ENCODE data around the gene OSBPL5.

OSBPL5 gene

DNA sequence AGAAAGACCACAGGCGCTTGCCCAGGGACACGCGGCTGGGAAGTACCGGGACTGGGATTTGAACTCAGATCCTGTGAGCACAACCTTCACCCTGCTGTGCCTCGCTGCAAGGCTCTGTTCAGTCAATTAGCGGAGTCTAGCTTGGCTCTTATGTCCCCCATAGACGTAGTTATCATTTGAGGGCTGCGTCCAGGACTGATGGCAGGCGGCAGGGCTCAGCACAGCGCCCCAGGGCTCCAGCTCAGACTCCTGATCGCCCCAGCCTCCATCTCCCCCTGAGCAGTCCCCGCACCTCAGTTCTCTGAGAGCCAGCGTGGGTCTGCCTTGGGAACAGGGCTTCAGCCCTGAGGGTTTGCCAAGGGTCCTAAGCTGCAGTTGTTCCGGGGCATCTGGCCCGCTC lies 33.7 kb upstream of the OSBPL5 start:
- no peak for DNase-seq (ENCODE audit: low spot score)

DNA sequence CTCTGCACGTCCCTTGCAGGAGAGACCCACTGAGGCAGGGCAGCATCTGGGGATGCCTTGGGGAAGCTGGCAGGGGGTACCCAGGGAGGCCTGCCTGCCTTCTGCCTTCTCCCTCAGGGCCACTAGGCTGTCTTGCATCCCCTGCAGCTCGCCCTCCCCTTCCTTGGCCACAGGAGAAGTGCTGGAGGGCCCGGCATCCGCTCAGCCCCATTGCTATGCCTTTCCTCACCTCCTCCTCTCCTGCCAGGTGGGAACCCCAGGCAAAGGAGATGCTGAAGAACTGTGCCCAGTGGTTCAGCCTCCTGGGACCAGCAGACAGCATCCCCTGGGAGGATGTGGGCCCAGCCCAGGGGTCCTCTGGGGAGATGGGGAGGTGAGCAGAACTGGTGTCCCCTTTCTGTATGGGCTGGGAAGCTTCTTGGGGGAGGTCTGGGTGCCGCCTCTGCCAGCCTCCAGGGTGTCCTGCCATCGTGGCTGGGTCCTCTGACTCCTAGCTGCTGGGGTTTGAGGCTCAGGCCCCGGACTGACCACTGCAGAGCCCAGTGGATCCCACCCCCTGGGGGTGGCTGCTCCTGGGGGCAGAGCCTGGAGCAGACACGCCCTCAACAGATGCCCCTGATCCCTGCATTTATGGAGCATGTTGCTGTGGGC lies 32.9 kb upstream of the OSBPL5 start:
- DNase-seq (ENCODE audit: low spot score), result no peak

DNA sequence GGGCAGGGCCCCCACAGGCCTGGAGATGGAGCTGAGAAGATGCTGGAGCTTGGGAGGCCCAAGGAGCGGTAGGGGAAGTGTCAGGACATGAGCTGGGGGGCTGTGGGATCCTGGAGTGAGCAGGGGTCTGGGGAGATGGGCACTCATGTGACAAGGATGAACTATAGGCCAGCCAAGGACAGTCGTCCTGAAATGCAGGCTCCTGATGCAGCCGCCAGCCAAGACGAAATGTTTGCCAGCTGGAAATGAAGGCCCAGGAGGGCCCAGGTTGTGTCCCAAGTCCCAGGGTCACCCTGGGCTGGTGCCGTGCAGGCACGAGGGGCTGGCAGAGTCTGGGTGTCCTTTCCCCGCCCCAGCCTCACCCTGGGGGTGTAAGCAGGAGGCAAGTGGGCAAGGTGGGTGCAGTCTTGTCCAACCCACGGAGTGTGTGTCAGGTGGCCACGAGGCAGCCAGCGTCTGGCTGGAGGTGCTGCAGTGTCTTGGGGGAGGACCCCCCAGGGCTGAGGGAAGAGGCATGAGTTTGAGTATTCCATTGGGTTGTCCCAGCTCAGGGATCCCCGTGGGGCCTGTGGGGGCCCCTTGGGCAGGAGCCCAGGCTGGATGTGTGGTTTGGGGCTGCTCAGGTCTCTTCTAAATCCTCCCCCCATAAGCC lies 32.1 kb upstream of the OSBPL5 start:
- no peak for DNase-seq (ENCODE audit: low spot score)

DNA sequence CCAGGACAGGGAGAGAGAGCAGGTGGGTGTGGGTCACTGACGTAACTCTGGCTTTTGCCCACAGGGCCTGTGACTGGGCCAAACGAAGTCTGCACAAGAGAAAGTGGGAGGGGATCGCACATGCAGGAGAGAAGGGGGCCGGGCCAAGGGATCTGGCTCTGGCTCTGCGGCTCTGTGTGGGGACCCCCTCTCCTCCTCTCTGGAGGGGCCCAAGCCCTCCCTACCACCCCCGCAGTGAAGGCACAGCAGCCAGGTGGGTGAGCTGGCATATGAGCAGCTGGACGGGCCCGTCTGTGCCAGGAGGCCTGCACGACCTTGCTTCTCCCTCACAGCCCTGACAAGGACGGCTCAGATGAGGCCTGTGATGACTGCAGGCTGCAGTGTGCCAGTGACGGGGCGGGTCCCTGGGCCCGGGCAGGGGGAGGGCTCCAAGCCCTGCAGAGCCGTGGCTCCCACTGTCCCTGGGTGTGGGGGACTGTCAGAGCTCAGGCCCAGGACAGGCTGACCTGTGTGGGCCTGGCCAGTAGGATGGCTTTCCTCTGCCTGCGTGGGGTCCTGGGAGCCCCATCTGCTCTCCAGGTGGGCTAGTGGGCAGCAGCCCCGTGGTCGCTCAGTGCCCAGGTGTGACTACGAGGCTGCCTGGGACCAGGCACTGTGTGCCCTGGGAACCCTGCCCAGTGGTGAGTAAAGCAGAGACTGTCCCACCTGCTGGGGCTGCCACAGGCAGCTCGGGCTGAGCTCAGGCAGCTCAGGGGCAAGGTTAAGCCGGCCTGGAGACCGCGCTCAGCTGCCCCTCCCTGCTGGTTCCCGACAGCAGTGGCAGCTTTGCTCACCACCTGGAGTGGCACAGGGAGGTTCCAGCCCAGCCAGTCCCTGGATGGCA lies 31.3 kb upstream of the OSBPL5 start:
- DNase-seq (ENCODE audit: low spot score), result no peak

DNA sequence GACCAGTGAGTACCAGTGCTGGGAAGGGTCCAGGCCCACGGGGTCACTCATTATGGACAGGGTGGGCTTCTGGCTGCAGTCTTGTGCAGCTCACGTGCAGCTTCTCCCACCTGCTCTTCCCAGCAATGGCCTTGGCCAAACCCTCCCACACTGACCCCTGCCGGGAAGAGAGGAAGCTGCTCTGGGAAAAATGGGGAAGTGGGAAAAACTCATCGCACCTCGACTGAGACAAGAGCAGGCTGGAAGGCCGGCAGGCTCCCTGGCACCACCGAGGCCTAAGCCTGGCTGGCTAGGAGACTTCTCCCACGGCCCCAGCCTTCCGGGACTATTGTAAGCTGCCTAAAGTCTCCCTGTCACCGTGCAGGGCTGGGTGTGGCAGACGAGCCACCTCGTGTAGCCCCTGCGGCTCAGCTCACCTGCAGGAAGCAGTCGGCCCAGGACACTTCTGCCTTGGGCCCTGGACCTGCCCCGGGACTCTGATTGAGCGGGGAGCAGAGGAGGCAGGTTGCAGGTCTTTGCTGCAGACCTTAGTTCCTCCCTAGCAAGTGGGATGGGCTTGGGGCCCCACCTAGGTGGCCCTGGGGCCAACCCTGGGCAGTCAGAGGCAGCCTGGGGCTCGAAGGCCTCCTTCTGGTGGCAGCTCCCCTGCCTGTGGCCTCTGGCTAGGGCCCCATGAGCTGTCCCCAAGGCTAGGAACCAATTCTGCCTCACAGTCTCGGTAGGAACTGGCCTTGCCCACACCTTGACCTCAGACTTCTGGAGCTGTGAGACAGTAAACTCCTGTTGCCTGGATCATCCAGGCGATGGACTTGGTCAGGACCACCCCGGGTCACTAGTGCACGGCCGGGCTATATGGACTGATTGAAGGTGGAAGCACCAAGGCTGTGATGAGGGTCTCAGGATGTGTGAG lies 30.4 kb upstream of the OSBPL5 start:
- DNase-seq (ENCODE audit: low spot score), result peak; percentile 62

DNA sequence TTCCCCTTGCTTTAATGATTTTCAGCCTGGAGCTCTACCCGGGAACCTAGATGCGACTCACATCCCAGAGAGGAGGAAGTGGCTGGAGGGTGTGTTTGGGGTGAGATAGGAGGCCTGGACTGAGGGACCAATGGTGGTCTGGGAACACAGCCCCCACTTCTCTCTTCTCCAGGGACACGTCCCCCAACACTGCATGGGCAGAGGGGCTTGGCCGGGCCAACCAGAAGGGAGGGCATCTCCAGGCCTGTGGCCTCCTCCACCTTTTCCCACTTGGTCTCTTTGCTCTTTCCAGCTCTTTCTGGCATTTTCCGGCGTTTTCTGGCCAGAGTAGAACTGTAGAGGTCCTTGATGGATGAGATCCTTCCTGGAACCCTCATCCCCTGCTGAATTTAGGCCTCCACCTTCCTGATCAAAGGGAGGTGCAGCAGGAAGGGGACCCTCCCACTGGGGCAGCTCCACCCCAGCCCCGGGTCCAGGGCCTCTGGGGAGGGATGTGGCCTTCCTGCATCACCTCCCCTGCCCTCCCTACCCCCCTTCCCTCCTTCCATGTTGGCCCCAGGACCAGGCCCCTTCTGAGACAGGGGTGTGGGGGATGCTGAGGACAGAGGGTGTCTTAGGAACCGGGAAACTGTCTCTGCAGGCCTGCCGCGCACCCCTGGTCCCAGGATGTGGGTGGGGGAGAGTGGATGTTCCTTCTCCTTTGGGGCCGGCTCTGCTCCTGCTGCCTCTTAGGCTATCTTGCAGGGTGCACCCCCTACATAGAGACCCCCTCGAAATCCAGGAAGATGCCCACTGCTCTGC lies 29.1 kb upstream of the OSBPL5 start:
- DNase-seq (ENCODE audit: low spot score), result no peak

DNA sequence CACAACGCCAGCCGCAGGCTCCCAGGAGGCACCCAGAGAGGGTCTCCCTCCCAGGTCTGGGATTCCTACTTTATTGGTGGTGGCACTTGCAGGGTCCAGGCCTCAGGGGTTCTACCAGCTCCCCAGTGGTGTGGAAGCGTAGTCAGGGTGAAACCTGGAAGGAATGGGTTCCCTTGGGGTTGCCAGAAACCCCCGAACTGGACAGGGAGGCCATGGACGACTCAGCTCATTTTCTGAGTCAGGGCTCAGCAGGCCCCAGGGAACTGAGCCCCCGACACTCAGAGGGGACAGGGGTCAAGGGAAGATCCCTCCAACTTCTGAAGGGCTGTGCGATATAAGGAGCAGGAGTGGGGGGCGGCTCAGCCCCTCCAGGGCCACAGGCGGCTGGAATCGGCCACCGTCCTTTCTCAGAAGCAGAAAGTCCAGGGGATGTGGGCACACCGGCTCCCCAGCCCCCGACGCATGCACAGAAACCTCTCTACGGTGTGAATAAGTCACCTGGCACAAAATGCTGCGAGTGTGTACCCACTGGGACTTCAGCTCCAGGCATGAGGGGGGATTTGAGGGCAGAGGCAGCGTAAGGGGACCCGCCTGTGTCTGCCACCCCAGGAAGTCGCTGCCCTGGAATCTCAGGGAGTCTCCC lies 28.4 kb upstream of the OSBPL5 start:
- no peak for DNase-seq (ENCODE audit: low spot score)

DNA sequence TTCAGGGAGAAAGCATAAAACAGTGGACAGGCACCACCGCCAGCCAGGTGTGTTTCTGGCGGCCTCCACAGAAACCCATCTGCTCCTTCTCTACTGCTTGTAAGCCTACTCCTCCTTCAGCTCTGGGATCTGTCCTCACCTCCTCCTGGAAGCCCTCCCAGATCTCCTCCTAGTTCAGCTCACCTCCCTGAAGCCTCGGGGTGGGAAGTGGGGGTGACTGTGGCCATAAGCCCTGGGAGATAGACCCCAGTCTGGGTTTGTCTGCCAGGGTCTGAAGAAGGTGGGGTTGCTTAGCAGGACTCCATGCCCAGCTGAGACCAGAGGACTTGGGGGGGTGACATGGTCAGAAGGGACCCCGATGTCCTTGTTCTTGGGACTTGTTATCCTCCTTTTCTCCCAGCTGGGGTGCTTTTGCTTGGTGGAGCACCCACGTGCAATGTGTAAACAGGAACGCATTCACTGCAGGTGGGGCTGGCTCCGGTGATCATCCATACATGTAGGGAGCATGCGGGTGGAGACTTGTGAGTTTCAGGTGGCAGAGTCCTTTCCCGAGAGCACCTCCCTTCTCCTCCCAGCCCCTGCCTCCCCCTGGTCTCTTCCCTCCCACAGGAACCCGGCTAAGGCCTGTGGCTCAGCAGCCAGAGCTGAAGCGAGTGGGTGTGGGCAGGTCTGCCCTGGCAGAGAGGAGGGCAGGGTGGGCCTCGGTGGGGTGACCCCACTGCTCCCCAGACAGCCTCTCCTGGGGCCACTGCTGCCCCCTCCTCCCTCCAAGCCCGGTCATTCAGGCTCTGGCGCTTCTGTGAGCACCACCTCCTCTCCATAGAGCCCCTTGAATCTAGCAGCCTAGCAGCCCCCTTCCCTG lies 27.6 kb upstream of the OSBPL5 start:
- DNase-seq (ENCODE audit: low spot score), result no peak

DNA sequence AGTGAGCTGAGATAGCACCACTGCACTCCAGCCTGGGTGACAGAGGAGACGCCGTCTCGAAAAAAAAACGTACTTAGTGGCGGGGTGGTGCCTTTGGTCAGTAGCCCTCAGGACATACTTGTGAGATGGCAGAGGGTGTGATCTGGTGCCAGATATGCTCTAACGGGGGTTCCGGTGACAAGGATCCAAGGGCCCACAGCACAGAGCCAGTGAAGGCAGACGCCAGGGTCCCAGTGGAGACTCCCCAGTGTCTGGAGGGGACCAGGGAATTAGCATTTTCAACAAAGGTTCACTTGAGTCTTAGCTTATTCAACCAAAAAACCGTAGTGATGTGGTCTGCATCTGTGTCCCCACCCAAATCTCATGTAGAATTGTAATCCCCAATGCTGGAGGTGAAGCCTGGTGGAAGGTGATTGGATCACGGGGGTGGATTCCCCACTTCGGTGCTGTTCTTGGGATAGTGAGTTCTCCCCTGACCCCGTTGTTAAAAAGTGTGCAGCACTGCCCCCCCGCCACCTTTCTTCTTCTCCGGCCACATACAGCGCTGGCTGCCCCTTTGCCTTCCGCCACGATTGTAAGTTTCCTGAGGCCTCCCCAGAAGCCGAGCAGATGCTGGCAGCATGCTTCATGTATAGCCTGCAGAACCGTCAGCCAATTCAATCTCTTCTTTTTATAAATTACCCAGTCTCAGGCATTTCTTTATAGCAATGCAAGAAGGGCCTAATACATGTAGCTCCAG lies 26.6 kb upstream of the OSBPL5 start:
- DNase-seq (ENCODE audit: low spot score), result no peak

DNA sequence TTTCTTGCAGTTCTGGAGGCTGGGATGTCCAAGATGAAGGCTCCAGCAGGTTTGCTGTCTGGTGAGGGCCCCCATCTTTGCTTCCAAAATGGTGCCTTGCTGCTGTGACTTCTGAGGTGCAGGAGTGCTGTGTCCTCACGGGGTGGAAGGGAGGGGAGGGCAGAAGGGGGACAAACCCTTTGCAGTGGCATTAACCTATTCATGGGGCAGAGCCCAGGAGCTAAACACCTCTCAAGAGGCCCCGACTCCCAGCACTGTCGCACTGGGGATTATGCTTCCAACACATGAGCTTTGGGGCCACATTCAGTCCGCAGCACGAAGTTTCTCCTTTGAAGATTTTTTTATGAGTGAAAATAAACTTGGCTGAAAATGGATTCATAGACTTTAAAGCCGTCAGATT lies 25.5 kb upstream of the OSBPL5 start:
- DNase-seq (ENCODE audit: low spot score), result no peak

DNA sequence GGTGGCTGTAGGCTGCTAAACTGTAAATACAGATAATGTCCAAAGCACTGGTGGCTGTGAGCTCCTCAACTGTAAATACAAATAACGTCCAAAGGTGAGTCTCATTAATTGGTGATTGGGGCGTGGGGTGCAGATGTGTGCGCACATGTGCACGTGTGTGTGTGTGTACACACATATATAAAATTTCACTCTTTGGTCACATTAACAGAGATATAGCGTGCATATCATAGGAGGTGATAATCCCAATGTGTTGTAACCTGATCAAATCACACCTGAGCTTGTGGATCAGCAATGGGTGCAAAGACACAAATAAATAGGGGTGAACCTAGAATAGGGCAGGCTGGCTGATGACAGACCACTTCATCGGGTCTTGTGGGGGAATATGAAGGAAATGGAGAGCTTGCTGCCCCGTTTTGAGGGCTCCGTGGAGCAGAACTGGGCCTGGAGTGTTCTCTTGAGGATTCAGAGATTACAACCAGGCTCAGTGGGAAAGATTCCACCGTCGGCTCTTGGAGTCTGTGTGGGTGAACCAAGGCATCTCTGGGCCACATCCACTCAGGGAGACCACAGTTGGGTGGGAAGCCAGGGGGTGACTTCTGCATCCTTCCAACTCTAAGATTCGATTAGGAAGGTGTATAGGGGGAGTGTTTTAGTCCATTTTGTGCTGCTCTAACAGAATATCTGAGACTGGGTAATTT lies 24.9 kb upstream of the OSBPL5 start:
- no peak for DNase-seq (ENCODE audit: low spot score)

DNA sequence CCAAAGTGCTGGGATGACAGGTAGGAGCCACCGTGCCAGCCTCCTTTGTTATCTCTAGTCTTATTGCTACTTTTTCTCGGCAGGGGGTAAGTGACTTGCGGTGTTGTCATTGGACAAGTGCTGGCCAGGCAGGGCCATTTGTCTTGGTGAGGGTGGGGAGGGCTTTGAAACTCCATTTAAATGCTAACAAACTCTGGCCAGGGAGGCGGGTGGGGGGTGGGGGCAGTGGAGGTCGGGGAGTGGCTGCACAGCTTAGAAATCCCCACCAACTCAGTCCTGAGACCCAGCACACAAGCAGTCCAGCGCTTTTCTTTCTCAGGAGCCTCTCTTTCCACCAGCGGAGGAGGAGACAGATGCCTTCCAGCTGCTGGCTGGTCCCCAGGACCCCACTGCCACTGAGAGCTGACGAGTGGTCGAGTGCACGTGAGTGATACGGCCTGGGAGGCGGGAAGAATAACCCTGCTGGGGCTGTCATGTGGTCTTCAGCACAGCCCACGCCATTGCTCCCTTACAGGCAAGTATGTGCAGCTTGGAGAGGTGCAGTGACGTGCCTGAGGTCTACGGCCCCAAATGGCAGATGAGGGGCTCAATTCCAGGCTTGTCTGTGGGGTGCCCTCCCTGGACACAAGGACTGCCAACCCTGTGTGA lies 24.2 kb upstream of the OSBPL5 start:
- DNase-seq (ENCODE audit: low spot score), result no peak

DNA sequence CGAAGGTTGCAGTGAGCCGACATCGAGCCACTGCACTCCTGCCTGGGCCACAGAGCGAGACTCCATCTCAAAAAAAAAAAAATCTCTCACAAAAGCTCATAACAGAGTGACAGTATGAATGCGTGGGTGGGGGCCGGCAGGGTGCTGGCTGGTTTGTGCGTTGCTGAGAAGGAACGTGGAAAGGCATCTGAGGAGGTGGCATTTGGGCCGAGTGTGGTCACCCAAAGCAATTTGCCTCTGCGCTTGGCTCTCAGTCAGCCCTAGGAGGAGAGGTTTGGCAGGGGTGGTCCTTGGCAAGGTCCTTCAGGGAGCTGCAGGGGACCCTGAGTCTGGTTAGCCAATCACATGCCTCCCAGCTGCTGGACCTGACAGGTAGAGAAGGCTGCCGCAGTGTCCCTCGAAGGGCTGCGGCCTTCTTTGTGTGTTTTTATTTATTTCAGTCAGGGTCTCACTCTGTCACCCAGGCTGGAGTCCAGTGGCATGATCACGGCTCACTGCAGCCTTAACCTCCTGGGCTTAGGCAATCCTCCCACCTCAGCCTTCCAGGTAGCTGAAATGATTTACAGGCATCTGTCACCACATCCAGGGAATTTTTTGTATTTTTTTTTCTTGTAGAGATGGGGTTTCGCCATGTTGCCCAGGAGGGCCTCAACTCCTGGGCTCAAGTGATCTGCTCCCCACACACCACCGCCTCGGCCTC lies 23.5 kb upstream of the OSBPL5 start:
- no peak for DNase-seq (ENCODE audit: low spot score)

DNA sequence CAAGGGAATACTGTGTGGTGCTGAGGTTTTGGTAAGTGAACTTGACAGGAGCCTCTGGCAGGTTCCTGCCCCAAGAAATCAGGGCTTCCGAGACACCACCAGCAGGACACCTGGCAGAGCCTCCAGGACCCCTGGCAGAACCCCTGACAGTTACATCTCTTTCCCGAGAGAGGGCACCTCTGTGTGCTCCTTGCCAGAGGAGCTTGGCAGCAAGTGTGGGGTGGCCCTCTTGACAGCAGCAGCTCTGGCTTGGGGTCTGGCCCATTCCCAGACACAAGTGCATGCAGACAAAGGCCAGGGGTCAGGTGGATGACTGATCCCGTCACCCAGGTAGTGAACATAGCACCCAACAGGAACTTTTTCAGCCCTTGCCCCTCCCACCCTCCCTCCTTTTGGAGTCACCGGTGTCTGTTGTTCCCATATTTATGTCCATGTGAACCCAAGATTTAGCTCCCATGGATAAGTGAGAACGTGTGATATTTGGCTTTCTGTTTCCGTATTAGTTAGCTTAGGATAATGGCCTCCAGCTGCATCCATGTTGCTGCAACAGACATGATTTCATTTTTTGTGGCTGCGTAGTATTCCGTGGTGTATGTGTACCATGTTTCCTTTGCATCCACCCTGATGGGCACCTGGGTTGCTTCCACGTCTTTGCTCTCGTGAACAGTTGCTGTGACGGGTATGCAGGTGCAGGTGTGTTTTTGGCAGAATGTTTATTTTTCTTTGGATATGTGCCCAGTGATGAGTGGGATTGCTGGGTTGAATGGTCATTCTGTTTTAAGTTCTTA lies 21.2 kb upstream of the OSBPL5 start:
- DNase-seq (ENCODE audit: low spot score), result no peak

DNA sequence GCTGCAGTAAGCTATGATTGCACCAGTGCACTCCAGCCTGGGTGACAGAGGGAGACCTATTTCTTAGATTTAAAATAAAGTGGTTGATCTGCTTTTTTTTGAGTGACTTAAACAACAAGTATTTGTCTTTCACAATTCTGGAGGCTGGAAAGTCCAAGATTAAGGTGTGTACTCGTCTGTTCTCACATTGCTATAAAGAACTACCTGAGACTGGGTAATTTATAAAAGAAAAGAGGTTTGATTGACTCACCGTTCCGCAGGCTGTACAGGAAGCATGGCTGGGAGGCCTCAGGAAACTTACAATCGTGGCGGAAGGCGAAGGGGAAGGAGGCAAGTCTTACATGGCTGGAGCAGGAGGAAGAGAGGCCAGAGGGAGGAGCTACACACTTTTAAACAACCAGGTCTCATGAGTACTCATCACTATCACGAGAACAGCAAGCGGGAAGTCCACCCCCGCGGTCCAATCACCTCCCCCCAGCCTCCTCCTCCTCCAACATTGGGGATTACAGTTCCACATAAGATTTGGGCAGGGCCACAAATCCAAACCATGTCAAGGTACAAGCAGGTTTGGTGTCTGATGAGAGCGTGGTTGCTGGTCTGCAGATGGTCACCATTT lies 19.7 kb upstream of the OSBPL5 start:
- DNase-seq (ENCODE audit: low spot score), result no peak

DNA sequence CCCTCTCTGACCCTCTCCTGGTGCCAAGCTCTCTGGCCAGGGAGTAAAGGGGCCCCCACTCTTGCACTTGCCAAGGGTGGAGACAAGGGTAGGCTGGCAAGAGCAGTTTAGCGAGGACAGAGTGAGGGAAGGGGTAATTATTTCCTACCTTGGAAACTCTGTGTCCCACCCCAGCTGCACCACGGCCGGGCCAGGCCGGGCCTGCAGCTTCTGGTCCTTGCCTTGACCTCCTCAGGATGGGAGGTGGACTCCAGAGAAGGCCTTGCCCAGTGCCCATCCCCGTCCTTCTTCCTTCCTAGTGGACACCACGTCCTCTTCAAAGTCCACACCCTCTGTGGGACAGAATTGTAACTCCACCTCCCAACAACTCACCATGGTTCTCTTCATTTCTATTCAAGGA lies 18.4 kb upstream of the OSBPL5 start:
- DNase-seq (ENCODE audit: low spot score), result no peak

Data from SK-N-DZ (cell line).